Esophagus squamous epithelium (tissue), 5 donors: Measurements from ENCODE around the gene CLBA1. TPM values are rescaled to one million over a fixed set of nuclear protein-coding genes. Genes with fewer than 3 reads are reported as not detected.
"Not testable (repeated sequence)": the region's sequence is repeated elsewhere in the genome, so short reads cannot be mapped to it uniquely, and the experiment has no call there.

Source experiments
- DNase-seq: peaks from one replicate; lab custom pipeline; 2025; lab: John Stamatoyannopoulos, UW
- H3K27ac ChIP-seq, 4 donors: fragments of 200-600 bp; sonication (generic); one replicate each; pipeline ENCODE4 v1.5.1; 2016 to 2019; ENCODE audit warnings: mild to moderate bottlenecking in 1 of 4
- H3K27me3 ChIP-seq, 4 donors: fragments of 200-600 bp; sonication (generic); 1 replicate in 3 of 4; 2 replicates in 1 of 4; pipeline versions ENCODE4 v1.5.1 to v1.6.0; 2017 to 2021; ENCODE audit warnings: antibody characterized with exemption in 1 of 4
- H3K36me3 ChIP-seq, 3 donors: fragments of 200-600 bp; sonication (generic); one replicate each; pipeline ENCODE4 v1.5.1; 2016 to 2019
- H3K4me1 ChIP-seq, 3 donors: fragments of 200-600 bp; sonication (generic); one replicate each; pipeline ENCODE4 v1.5.1; 2017 to 2019
- H3K4me3 ChIP-seq, 4 donors: fragments of 200-600 bp; sonication (generic); 1 replicate in 3 of 4; 2 replicates in 1 of 4; pipeline ENCODE4 v1.5.1; 2016 to 2019; ENCODE audit warnings: mild to moderate bottlenecking in 2 of 4, moderate library complexity in 1 of 4
- H3K9me3 ChIP-seq, 3 donors: fragments of 200-600 bp; sonication (generic); one replicate each; pipeline ENCODE4 v1.5.1; 2016 to 2019
- POLR2A ChIP-seq, 4 donors: fragments of 450-650 bp; IDR thresholded peaks; one replicate each; pipeline ENCODE4 v1.6.1; 2017; ENCODE audit warnings: antibody characterized with exemption in 4 of 4, mild to moderate bottlenecking in 4 of 4, moderate library complexity in 3 of 4
- WGBS, 2 donors: methylation state at CpG; one replicate each; pipeline ENCODE4 v1.1.5; 2018; 5-methylcytosine and 5-hydroxymethylcytosine counted together
- intact Hi-C: fragments of 100-400 bp; cut with DNase I; formaldehyde crosslinking; loops from one replicate; pipeline ENCODE4 v1.15.0; 2022
- total RNA-seq, 4 donors: library from RNA; depleted of rRNA; stranded (reverse); fragments of >200 nt; gene quantifications; one replicate each; pipeline ENCODE4 v1.1.0, GENCODE V29; 2016
- TF ChIP-seq, protein P1 (sequence below), 6 experiments: fragments of 450-650 bp in 4 of 6; fragments of 200-600 bp in 2 of 6; sonication (generic) in 2 of 6; IDR thresholded peaks; one replicate each; pipeline ENCODE4 v1.5.1; 2016 to 2019; ENCODE audit warnings: antibody characterized with exemption in 6 of 6, mild to moderate bottlenecking in 4 of 6, moderate library complexity in 4 of 6
- donor health status: DM: yes; HTN: yes; CAD: no.

Gene CLBA1
- total RNA-seq, 4 donors from 2014 or later: 5.5 to 19.3 (median 7.3) TPM

DNA sequence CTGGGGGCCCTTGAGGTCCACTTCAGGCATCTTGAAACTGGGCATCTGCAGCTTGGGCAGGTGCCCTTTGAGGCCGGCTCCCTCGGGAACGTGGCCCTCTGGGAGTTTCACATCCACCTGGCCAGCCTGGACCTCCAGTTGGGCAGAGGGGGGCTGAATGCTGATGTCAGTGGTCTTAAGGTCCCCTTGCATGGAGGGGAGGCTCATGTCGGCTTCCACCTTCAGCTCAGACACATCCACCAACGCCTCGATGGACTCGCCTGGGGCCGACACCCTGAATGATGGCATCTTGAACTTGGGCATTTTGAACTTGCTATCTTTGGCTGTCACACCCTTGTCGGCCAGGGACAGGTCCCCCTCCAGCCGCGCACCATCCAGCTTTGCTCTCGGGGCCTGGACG lies 38.4 kb upstream of the CLBA1 start:
- H3K27me3 ChIP-seq, DNase-seq, H3K4me3 ChIP-seq, H3K27ac ChIP-seq, H3K4me1 ChIP-seq, intact Hi-C loops, H3K9me3 ChIP-seq: not testable (repeated sequence)
- peaks cover 0 to 100% (median 6%) of the 10 kb centered on the region in 3 donors for H3K36me3 ChIP-seq
- WGBS, 2 donors: 82 to 95% methylated on average over 7 to 13 of the region's 13 CpGs

DNA sequence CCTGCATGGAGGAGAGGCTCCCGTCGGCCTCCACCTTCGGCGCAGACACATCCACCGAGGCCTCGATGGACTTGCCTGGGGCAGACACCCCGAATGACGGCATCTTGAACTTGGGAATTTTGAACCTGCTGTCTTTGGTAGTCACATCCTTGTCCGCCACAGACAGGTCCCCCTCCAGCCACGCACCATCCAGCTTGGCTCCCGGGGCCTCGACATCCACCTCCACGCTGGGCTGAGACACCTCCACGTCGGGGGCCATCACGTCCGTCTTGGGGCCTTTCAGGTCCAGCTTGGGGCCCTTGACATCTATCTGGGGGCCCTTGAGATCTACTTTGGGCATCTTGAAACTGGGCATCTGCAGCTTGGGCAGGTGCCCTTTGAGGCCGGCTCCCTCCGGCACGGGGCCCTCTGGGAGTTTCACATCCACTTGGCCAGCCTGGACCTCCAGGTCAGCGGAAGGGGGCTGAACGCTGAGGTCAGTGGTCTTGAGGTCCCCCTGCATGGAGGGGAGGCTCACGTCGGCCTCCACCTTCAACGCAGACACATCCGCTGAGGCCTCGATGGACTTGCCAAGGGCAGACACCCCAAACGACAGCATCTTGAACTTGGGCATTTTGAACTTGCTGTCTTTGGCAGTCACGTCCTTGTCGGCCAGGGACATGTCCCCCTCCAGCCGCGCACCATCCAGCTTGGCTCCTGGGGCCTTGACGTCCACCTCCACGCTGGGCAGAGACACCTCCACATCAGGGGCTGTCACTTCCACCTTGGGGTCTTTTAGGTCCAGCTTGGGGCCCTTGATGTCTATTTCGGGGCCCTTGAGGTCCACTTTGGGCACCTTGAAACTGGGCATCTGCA lies 37.5 kb upstream of the CLBA1 start:
- H3K4me1 ChIP-seq, DNase-seq, H3K27me3 ChIP-seq, H3K9me3 ChIP-seq, H3K4me3 ChIP-seq, H3K27ac ChIP-seq, intact Hi-C loops: not testable (repeated sequence)
- H3K36me3 ChIP-seq: peaks cover 0 to 100% (median 2%) of the 10 kb centered on the region in 3 donors
- 81 to 93% methylated on average over 6 to 13 of the region's 35 CpGs for WGBS, 2 donors

- TF ChIP-seq, protein P1, sequence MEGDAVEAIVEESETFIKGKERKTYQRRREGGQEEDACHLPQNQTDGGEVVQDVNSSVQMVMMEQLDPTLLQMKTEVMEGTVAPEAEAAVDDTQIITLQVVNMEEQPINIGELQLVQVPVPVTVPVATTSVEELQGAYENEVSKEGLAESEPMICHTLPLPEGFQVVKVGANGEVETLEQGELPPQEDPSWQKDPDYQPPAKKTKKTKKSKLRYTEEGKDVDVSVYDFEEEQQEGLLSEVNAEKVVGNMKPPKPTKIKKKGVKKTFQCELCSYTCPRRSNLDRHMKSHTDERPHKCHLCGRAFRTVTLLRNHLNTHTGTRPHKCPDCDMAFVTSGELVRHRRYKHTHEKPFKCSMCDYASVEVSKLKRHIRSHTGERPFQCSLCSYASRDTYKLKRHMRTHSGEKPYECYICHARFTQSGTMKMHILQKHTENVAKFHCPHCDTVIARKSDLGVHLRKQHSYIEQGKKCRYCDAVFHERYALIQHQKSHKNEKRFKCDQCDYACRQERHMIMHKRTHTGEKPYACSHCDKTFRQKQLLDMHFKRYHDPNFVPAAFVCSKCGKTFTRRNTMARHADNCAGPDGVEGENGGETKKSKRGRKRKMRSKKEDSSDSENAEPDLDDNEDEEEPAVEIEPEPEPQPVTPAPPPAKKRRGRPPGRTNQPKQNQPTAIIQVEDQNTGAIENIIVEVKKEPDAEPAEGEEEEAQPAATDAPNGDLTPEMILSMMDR (IDR thresholded peaks at IDR 0.05): no peak
- TF ChIP-seq POLR2A (IDR thresholded peaks at IDR 0.05): no peak
- Histone ChIP-seq H3K36me3 (peaks cover 0 to 100% (median under 1%) of the 10 kb centered on the region in 3 donors), H3K27me3 (no peaks in the 10 kb centered on the region), H3K4me1 (no peaks in the 10 kb centered on the region), H3K27ac (no peak overlapping the region), H3K9me3 (no peaks in the 10 kb centered on the region), H3K4me3 (no peak overlapping the region)
- DNase-seq: no peak
- no CpG with 5 or more reads among the region's 11 CpGs for WGBS, 2 donors
- intact Hi-C loops: no loop called here
These were observed 36.9 kb upstream of the CLBA1 start for GRCh38 chr14:104948736-104949031.

DNA sequence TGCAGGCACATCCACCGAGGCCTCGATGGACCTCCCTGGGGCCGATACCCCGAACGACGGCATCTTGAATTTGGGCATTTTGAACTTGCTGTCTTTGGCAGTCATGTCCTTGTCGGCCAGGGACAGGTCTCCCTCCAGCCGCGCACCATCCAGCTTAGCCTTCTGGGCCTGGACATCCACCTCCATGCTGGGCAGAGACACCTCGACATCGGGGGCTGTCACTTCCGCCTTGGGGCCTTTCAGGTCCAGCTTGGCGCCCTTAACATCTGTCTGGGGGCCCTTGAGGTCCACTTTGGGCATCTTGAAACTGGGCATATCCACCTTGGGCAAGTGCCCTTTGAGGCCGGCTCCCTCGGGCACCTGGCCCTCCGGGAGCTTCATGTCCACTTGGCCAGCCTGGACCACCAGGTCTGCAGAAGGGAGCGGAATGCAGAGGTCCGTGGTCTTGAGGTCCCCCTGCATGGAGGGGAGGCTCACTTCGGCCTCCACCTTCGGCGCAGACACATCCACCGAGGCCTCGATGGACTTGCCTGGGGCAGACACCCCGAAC lies 36.1 kb upstream of the CLBA1 start:
- intact Hi-C loops, H3K4me3 ChIP-seq, H3K4me1 ChIP-seq, H3K27me3 ChIP-seq, H3K9me3 ChIP-seq, H3K27ac ChIP-seq, DNase-seq: not testable (repeated sequence)
- WGBS, 2 donors: 100% methylated on average over 3 of the region's 24 CpGs; no CpG with 5 or more reads in 1 of the 2 donors
- peaks cover 5 to 100% (median 8%) of the 10 kb centered on the region in 3 donors for H3K36me3 ChIP-seq

DNA sequence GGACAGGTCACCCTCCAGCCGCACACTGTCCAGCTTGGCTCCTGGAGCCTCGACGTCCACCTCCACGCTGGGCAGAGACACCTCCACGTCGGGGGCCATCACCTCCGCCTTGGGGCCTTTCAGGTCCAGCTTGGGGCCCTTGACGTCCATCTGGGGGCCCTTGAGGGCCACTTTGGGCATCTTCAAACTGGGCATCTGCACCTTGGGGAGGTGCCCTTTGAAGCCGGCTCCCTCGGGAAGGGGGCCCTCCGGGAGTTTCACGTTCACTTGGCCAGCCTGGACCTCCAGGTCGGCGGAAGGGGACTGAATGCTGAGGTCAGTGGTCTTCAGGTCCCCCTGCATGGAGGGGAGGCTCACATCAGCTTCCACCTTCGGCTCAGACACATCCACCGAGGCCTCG lies 35.6 kb upstream of the CLBA1 start:
- H3K36me3 ChIP-seq: peaks cover 10 to 100% (median 14%) of the 10 kb centered on the region in 3 donors

GRCh38 chr14:104950701-104951100 lies 34.9 kb upstream of the CLBA1 start:
- H3K9me3 ChIP-seq, H3K27me3 ChIP-seq, H3K4me3 ChIP-seq, H3K27ac ChIP-seq, H3K4me1 ChIP-seq, intact Hi-C loops, DNase-seq: not testable (repeated sequence)
- peaks cover 17 to 100% (median 21%) of the 10 kb centered on the region in 3 donors for H3K36me3 ChIP-seq
- 100% methylated on average over 2 of the region's 15 CpGs; no CpG with 5 or more reads in 1 of the 2 donors for WGBS, 2 donors

More for the DNA sequence above, 35.6 kb upstream of the CLBA1 start:
- intact Hi-C loops: no loop called here
- WGBS, 2 donors: 71% methylated on average over 7 of the region's 17 CpGs; no CpG with 5 or more reads in 1 of the 2 donors
- H3K27me3 ChIP-seq: no peaks in the 10 kb centered on the region
- no peaks in the 10 kb centered on the region for H3K4me1 ChIP-seq
- no peaks in the 10 kb centered on the region for H3K9me3 ChIP-seq
- TF ChIP-seq, protein P1 (IDR thresholded peaks at IDR 0.05): no peak
- no peak for TF ChIP-seq POLR2A (IDR thresholded peaks at IDR 0.05)
- H3K27ac ChIP-seq: no peak overlapping the region
- no peak for DNase-seq
- no peak overlapping the region for H3K4me3 ChIP-seq

DNA sequence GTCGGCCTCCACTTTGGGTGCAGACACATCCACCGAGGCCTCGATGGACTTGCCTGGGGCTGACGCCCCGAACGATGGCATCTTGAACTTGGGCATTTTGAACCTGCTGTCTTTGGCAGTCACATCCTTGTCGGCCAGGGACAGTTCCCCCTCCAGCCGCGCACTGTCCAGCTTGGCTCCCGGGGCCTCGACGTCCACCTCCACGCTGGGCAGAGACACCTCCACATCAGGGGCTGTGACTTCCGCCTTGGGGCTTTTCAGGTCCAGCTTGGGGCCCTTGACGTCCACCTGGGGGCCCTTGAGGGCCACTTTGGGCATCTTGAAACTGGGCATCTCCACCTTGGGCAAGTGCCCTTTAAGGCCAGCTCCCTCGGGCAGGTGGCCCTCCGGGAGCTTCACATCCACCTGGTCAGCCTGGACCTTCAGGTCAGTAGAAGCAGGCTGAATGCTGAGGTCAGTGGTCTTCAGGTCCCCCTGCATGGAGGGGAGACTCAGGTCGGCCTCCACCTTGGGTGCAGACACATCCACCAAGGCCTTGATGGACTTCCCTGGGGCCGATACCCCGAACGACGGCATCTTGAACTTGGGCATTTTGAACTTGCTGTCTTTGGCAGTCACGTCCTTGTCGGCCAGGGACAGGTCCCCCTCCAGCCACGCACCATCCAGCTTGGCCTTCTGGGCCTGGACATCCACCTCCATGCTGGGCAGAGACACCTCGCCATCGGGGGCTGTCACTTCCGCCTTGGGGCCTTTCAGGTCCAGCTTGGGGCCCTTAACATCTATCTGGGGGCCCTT lies 33.5 kb upstream of the CLBA1 start:
- WGBS, 2 donors: 80 to 85% methylated on average over 14 to 22 of the region's 28 CpGs
- not testable (repeated sequence) for H3K27ac ChIP-seq

More for the DNA sequence above, 33.5 kb upstream of the CLBA1 start:
- intact Hi-C loops, H3K9me3 ChIP-seq, DNase-seq, H3K4me1 ChIP-seq, H3K4me3 ChIP-seq, H3K27me3 ChIP-seq: not testable (repeated sequence)
- peaks cover 31 to 100% (median 34%) of the 10 kb centered on the region in 3 donors for H3K36me3 ChIP-seq
